ENCODE data around the gene GATB.

Gene GATB

GRCh38 chr4:151641983-151642382 is 118.8 kb downstream of the GATB start:
- DNase-seq = no peak

- DNase-seq = peak; percentile 33
Measured at GRCh38 chr4:151641167-151641566, 119.6 kb downstream of the GATB start.

- no peak for DNase-seq
Measured at GRCh38 chr4:151640381-151640780, 120.4 kb downstream of the GATB start.

- DNase-seq = no peak
Measured at GRCh38 chr4:151638295-151638858, 122.4 kb downstream of the GATB start.

- no peak for DNase-seq
Measured at GRCh38 chr4:151631349-151631748, 129.5 kb downstream of the GATB start.

- no peak for DNase-seq
Measured at GRCh38 chr4:151629097-151629783, 131.6 kb downstream of the GATB start.

- no peak for DNase-seq
Measured at GRCh38 chr4:151628001-151628608, 132.7 kb downstream of the GATB start.

- no peak for DNase-seq
Measured at GRCh38 chr4:151627491-151627890, 133.3 kb downstream of the GATB start.

- DNase-seq = no peak
Measured at GRCh38 chr4:151626751-151627150, 134.1 kb downstream of the GATB start.

GRCh38 chr4:151626228-151626627 is 134.6 kb downstream of the GATB start:
- DNase-seq = no peak

GRCh38 chr4:151624626-151625565 is 135.9 kb downstream of the GATB start:
- no peak for DNase-seq
